HG02642 (cell line): Measurements from ENCODE around the gene SCIMP.
"Not testable (repeated sequence)": the region's sequence is repeated elsewhere in the genome, so short reads cannot be mapped to it uniquely, and the experiment has no call there.

Experiments used
- ATAC-seq: cut with Tn5 transposase; IDR thresholded peaks from one replicate; pipeline ENCODE4 v1.9.1; 2021; ENCODE audit warnings: mild to moderate bottlenecking; ENCODE audit not compliant: unreplicated experiment, poor library complexity

The SCIMP gene

GRCh38 chr17:5239769-5240168 lies 5.1 kb upstream of the SCIMP start:
- ATAC-seq: not testable (repeated sequence)

- ATAC-seq: no peak
These were observed 3.7 kb upstream of the SCIMP start for GRCh38 chr17:5238333-5238732.

GRCh38 chr17:5237541-5238016 lies 2.9 kb upstream of the SCIMP start:
- peak; percentile 46 for ATAC-seq

GRCh38 chr17:5236938-5237540 lies 2.4 kb upstream of the SCIMP start:
- no peak for ATAC-seq

- ATAC-seq: not testable (repeated sequence)
These were observed 1.2 kb downstream of the SCIMP start for GRCh38 chr17:5233492-5233891.

- ATAC-seq: peak; percentile 9
These were observed 7.5 kb downstream of the SCIMP start for GRCh38 chr17:5226940-5227878.

- peak; percentile 39 for ATAC-seq
These were observed 8.8 kb downstream of the SCIMP start for GRCh38 chr17:5225668-5226457.

- not testable (repeated sequence) for ATAC-seq
These were observed 12.7 kb downstream of the SCIMP start for GRCh38 chr17:5221912-5222311.

- ATAC-seq: no peak
These were observed 14.6 kb downstream of the SCIMP start for GRCh38 chr17:5220074-5220473.

GRCh38 chr17:5219536-5219935 lies 15.1 kb downstream of the SCIMP start:
- no peak for ATAC-seq

- not testable (repeated sequence) for ATAC-seq
These were observed 17.1 kb downstream of the SCIMP start for GRCh38 chr17:5217562-5217961.

GRCh38 chr17:5211458-5211857 lies 23.2 kb downstream of the SCIMP start:
- ATAC-seq: no peak

- ATAC-seq: peak; percentile 41
These were observed 23.9 kb downstream of the SCIMP start for GRCh38 chr17:5210614-5211252.

GRCh38 chr17:5210091-5210490 lies 24.6 kb downstream of the SCIMP start:
- ATAC-seq: peak; percentile 23

- no peak for ATAC-seq
These were observed 25.3 kb downstream of the SCIMP start for GRCh38 chr17:5209396-5209795.

- no peak for ATAC-seq
These were observed 30.8 kb downstream of the SCIMP start for GRCh38 chr17:5203908-5204294.

GRCh38 chr17:5203178-5203907 lies 31.3 kb downstream of the SCIMP start:
- no peak for ATAC-seq

- no peak for ATAC-seq
These were observed 33.6 kb downstream of the SCIMP start for GRCh38 chr17:5201011-5201410.

- ATAC-seq: no peak
These were observed 34.3 kb downstream of the SCIMP start for GRCh38 chr17:5200360-5200759.

- ATAC-seq: no peak
These were observed 36.2 kb downstream of the SCIMP start for GRCh38 chr17:5198472-5198871.
